GM19438 (cell line): ENCODE results near the gene KCNIP3.
"Not testable (repeated sequence)": the region's sequence is repeated elsewhere in the genome, so short reads cannot be mapped to it uniquely, and the experiment has no call there.

Source experiments
- ATAC-seq: cut with Tn5 transposase; IDR thresholded peaks from one replicate; pipeline ENCODE4 v1.9.1; 2021; ENCODE audit warnings: low read depth; ENCODE audit not compliant: unreplicated experiment

The KCNIP3 gene

DNA sequence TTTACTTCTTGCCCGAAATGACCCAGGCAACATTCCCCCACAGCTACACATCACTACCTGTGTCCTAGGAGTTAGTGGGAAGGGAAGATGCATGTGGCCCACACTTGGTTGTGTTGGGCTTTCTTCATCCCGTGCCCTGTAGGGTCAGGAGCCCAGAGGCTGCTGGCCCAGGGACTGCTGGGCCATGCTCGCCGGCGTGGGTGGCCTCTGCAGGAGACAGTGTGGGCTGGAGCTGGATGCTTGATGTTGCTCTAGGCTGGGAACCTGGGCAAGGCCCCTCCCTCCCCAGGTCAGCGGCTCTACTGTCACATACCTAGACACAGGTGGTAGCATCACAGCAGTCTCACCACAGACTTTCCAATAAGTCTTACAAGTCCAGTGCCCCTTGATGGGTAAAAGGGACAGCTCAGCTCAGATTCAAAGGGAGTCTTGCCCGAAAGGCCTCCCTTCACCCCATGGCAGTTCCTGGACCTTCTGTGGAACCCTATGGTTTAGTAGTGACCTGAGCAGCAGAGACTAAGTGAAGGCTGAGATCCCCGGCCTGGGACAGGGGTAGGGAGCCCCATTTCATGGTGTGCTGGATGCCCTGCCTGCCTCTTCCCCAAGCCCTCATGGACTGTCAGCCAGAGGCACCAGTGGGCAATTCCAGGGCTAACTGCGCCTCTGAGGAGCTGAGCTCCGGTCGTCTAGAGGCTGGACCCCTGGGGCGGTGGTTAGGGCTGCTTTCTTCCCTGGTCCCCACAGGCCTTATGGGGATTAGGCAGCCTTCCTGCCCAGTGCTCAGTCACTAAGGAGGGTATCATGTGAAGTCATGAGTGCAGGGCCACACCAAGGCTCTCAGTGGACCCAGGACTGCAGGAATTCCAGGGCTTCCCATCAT is 59.9 kb downstream of the KCNIP3 start:
- no peak for ATAC-seq

DNA sequence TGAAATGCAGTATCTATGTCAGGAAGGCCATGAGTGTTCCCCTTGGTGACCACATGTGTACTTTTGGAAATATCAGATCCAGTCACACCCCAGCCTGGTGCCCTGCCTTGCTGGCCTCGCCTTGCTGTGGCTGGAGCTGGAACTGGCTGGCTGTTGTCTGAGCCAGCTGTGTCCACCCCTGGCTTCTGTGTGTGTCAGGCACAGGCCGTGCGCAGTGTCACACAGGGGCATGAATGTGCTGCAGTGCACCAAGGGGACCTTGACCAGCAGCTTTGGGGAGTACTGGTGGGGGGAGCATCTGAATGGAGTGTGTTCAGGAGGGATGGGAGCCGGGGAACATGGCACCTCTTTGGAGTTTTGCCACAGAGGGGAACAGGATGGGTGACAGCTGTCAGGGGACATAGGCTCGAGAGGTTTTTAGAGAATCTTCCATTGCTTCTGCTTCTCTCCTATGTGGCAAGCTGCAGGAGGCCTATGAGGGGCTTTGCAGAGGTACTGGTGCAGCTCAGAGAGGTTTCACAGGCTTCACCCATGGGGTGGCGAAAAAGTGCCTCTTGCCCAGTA is 60.7 kb downstream of the KCNIP3 start:
- ATAC-seq, result no peak

DNA sequence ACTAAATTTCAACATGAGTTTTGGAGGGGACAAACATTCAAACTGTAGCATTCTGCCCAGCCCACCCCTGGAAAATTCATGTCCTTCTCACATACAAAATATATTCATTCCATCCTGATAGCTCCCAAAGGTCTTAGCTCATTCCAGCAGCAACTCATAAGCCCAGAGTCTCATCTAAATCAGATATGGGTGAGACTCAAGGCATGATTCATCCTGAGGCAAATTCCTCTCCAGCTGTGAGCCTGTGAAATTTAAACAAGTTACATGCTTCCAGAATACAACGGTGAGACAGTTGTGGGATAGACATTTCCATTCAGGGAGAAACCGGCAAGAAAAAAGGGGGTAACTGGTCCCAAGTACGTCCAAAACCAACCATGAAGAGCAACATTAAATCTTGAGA is 61.9 kb downstream of the KCNIP3 start:
- no peak for ATAC-seq

DNA sequence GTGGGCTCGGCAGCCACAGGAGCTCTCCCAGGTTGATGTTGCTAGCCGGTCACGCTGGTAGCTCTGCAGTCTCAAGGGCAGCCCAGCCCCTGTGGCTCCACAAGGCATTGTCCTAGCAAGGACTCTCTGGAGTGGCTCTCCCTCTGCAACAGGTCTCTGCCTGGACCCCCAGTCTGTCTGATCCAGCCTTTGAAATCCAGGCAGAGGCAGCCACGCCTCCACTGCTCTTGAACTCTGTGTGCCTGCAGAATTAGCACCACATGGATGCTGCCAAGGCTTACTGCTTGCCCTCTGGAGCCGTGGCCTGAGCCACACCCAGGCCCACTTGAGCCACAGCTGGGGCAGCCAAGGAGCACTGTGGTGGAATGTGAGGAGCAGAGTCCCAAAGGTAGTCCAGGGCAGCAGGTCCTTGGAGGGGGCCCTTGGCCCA is 62.4 kb downstream of the KCNIP3 start:
- ATAC-seq, result no peak

DNA sequence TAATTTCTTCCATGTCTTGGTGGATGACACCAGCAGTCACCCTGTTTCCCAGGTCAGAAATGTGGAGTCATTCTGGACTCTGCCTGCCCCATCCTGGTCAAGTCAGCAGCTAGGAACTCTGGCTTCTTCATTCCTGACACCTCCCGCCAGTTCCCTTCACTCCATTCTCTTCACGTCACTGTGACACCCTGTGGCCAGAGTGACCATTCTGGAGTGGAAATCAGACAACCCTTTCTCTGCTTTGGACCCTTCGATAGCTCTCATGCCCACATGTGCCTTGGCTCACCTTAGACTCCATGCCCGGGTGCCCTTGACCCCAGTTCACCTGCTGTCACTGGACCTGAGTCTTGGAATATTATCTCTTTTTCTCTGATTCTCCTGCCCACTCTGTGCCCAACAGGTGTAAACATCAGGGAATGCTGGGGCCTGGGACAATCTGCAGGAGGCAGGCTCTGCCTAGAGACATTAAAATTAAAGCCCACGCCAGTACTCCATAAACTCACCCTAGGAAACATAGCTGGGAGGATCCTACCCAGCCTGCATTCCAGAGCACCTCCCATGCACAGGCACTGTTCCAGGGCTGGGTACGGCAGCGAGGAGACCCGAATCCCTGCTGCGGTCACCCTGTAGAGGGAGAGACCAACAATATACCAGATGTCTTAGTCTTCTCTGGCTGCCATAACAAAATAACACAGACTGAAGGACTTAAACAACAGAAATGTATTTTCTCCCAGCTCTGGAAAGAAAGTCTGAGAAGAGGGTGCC is 64.3 kb downstream of the KCNIP3 start:
- ATAC-seq, result no peak

DNA sequence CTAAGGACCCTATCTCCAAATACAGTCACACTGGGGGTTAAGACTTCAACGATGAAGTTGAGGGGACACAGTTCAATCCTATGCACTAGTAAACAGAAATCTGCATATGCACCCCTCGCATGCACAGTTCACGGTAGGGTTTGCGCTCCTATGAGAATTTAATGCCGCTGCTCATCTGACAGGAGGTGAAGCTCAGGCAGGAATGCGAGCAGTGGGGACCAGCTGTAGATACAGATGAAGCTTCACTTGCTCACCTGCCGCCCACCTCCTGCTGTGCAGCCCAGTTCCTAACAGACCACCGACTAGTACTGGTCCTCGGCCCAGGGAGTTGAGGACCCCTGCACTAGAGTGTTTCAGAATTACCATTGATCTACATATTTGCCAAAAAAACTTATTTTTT is 65.3 kb downstream of the KCNIP3 start:
- ATAC-seq, result no peak

DNA sequence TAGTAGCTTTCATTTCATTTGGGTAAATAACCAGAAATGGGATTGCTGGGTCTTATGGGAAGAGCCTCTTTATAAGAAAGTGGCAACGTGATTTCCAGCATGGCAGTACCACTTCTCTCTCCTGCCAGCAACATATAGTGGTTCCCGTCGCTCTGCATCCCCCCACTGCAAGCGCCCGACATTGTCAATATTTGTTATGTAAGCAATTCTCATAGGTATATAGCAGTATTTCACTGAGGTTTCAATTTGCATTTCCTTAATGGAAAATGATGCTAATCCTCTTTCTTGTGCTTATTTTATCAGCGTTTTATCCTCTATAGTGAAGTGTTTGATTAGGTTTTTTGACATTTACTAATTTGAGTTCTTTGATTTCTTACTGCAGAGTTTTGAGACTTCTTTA is 69.4 kb downstream of the KCNIP3 start:
- ATAC-seq, result no peak

DNA sequence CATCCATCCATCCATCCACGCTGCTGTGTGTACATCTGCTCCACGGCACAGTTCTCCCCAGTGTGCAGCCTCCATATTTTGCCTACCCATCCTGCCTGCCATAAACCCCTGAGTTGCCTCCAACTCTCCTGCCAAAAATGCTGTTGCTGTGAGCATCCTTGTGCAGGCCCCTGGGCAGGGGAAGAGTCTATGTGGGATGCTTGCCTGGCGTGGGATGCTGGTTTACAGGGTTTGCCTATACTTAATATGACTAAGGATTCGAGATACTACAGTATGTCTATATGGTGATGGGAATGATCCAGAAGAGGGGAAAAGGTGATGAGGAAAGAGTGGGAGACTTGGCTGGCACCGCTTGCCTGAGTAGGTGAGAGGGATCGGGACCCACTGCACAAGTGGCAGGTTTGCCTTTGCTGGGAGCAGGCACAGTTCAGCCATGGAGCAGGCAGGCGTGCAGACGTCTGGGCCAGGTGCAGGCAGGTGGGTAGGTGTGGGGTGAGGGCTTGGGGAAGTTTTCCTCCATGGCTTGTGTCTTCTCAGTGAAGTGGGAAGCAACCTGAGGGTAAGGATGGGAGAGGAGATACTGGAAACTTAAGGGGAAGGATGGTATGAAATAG is 75.2 kb downstream of the KCNIP3 start:
- no peak for ATAC-seq

DNA sequence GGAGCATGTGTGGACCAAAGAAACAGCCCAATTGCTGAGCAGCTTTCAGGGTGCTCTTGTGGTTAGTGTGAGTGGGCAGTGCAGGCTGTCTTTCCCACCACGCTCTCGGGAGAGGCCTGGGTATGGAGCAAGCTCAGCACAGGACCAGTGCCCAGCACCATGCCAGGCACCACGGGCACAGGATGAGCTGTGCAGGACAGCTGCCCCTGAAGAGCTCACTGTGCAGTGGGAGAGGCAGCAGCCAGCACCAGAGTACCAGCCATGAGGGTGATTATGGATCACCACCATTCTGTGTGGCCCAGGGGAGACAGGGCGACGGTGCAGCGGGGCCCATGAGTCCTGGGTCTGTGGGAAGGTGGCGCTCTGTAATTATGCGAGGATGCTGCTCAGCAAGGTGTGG is 75.7 kb downstream of the KCNIP3 start:
- ATAC-seq, result no peak

DNA sequence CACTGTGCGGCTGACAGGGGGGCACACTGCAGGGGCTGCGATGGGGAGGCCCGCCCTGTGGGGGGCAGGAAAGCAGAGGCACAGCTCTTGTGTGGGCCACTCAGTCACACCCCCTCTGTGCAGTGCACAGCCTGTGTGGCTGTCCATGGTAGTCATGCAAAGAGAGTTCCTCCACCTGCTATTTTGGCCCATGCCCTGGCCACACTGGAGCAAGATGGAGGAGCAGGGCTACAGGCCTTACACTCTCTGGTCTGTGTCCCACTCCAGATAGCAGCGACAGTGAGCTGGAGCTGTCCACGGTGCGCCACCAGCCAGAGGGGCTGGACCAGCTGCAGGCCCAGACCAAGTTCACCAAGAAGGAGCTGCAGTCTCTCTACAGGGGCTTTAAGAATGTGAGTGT is 76.9 kb downstream of the KCNIP3 start:
- no peak for ATAC-seq

DNA sequence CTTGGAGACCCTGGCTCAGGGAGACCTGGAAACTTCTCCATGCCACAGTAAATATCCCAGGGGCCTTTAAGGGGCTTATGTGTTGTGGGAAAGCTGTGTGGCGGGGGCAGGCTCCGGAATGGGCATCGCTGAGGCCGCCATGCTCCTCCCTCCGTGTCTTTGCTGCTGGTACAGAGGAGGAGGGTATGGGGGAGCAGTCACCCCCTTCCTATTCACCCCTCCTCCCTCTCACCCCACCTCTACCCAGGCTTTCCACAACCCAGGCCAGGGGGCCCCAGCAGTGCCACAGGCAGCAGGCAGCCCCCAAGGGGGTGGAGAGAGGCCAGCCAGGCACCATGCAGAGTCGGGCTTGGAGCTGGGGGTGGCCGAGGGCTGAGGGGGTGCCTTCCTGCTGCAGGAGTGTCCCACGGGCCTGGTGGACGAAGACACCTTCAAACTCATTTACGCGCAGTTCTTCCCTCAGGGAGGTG is 77.3 kb downstream of the KCNIP3 start:
- ATAC-seq, result no peak

DNA sequence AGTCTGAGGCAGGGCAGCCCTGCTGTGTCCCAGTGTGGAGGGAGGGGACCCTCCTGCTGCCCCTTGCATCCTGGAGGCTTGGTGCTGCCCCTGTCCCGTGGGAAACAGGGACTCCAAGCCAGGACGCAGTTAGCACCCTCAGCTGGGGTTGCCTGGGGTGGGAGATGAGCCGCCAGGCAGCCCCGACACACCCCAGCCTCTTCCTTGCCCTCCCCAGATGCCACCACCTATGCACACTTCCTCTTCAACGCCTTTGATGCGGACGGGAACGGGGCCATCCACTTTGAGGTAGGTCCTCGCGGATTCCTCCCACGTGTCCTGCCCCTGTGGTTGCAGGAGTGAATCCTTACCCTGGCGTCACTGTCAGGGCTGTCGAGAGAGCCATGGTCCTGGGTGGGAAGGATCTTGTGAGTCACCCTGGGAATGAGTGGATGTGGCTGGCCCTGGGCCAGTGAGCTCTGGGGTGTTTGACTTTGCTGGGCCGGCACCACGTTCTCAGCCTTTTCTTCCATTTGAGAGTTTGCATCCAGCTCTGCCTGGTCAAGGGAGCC is 77.8 kb downstream of the KCNIP3 start:
- no peak for ATAC-seq

DNA sequence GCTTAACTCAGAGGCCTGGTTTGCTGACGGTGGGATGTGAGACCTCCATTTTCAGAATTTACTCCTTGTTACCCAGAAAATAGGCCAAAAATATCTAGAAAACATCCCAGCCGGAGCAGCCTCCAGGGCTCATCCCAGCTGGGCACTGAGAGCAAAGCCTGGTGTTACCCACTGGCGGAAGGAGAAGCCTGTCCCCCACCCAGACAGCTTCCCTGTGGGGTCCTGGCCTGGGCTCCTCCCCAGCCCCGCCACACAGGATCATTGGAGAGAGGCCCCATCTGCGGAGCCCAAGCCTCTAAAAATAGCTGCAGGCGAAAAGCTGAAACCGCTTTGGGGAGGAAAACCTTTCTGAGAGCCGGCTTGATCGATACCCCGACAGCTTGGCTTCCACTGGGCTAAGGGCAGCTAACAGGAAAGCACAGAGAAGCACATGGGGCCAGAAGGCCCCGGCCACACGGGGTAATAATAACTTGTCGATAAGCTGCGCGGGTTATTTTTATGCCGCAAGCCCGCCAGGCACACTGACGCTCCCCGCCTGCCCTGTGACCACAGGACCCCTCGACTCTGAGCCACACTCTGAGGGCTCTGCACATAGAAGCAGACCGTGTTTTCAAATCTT is 78.5 kb downstream of the KCNIP3 start:
- ATAC-seq, result no peak

DNA sequence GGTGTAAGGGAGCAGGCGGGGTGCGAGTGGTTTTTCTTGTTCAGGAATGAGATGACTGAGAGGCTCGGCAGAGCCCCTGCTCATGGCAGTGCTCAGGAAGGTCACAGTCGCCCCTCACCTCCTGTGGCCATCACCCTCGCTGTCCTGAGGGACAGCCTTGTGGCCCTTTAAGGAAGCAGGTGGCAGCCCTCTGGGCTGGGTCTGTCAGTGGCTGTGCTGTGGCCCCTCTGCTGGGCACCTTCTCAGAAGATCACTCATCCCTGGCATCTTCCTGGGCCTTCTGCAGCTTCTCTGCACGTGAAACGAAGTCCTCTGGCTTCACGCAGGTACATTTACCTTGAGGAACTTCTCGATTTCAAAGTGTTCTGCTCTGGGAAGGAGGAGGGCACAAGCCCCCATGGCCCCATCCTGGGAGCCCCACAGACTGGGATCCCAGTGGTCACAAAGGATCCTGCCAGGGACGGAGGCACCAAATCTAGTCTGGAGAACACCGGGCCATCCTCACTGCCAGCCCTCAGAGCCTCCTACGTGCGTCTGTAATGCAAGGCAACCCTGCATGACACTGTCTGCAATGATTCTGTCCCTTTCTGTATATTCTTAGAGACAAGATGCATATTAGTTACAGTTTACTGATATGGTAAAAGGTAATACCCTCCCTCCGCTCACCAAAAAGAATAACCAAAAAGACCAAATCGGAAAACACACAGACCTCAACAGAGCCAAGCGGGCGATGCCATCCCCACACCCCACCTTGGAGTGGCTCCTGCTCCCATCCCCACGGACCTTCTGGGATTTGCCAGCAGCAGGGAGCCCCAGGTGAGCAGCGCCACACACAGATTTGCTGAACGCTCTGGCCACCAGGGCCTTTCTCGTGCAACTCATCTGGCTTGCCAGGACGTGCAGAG is 79.4 kb downstream of the KCNIP3 start:
- ATAC-seq, result no peak

DNA sequence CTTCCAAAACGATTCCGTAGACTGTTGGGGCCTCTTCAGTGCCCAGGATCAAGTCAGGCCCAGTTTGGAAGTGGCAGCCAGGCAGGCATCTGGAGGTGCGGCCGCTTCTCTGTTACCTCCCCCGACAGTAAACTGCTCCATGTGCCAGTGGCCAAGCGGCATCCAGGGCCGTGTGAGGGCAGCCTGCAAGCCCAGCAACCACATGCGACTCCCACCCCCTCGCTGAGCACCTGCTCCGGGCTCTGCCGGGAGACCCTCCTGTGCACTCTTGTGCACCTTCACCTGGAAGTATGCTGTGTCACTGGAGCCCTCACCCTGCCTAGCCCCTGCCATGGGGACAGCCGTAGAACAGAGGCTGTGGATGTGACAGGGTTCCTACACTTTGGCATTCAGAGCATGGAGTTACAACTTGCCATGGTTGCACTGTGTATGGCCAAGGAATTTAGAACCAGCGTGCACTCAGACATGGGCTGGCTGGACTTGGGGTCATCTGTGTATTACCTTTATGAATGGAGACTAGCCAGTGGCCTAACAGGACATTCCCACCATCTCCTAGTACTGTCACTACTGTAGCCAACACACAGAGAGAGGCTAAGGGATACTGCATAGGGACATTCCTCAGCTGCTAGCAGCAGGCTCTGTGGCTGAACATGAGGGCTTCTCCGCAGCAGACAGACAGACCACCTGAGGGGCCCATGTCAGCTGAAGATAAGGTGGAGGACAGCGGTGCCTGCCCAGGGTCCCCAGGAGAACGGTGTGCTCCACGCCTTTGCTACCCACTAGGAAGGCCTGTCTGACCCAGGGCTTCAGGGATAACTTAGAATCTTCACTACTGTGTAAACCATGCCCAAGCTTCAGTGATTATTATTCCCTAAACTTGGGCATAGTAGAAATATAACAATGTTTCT is 80.3 kb downstream of the KCNIP3 start:
- ATAC-seq, result no peak

DNA sequence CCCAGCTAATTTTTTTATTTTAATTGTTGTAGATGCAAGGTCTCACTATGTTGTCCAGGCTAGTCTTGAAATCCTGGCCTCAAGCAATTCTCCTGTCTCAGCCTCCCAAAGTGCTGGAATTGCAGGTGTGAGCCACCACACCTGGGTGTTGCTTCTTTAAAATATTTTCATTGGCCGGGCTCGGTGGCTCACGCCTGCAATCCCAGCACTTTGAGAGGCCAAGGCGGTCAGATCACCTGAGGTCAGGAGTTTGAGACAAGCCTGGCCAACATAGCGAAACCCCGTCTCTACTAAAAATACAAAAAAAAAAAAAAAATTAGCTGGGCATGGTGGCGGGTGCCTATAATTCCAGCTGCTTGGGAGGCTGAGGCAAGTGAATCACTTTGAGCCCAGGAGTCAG is 81.1 kb downstream of the KCNIP3 start:
- ATAC-seq, result not testable (repeated sequence)

DNA sequence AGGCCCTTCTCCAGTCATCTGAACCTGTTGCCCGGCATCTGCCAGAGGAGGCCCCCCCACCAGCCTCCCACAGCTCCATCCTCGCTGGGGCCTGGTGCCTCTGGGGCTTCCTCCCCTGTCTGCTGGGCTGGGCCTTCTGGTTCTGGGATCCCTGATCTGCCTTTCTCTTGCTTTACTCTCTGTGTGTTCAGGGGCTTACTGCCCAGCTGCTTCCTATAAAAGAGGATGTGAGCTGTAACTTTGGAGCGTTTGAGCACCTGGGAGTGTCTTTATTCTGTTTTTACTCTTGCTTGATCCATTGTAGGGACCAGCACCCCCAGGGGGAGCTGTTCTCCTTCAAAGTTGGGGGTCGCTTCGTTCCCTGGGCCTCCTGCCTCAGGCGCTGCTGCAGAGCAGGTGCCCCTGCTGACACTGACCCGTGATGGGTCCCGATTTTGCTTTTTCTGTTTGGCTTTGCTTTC is 82.3 kb downstream of the KCNIP3 start:
- no peak for ATAC-seq

DNA sequence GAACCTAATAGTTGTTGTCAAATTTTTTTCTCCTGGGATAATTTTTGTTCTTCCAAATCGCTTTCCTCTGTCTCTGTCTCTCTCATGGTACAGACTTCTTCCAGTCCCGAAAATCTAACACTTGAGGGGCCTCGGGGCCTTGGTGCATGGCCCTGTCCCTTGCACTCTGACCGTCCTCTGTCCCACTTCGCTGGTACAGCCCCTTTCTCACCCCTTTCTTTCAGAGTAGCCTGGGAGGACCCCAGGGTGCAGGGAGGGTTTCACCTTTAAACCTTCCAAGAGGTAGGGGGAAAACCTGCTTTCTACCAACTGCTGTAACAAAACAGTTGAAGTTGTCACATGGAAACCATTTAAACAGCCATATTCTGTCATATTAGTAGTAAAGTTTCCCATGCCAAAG is 83.1 kb downstream of the KCNIP3 start:
- no peak for ATAC-seq
